Brain microvascular endothelial cell (primary cell): ENCODE measurements around the gene PDGFD.

ENCODE experiments used
- DNase-seq: peaks from one replicate; pipeline ENCODE4 v3.0.0-alpha.2; 2020
- H3K27ac ChIP-seq: fragments of 250-450 bp; sonication (Bioruptor Pico); 2 replicates; pipeline ENCODE4 v1.5.1; 2020; ENCODE audit warnings: mild to moderate bottlenecking, moderate library complexity
- H3K27me3 ChIP-seq: fragments of 250-450 bp; sonication (Bioruptor Pico); replicated peaks from 2 replicates; pipeline ENCODE4 v1.5.1; 2020; ENCODE audit warnings: mild to moderate bottlenecking
- H3K36me3 ChIP-seq: fragments of 250-450 bp; sonication (Bioruptor Pico); replicated peaks from 2 replicates; pipeline ENCODE4 v1.5.1; 2020; ENCODE audit warnings: mild to moderate bottlenecking
- H3K4me3 ChIP-seq: 2 replicates; pipeline ENCODE4 v1.5.1; 2011; ENCODE audit warnings: low read depth, mild to moderate bottlenecking, control low read depth, low read length, moderate library complexity
- in situ Hi-C: cut with HindIII; loops from 2 replicates; pipeline ENCODE4 v1.10.0; 2017; ENCODE audit warnings: low sequenced_read_pairs, low pct_ligation_motif_present
- TF ChIP-seq, protein P1 (sequence below): IDR thresholded peaks from 2 replicates; pipeline ENCODE4 v1.5.1; 2011; ENCODE audit warnings: low read depth, mild to moderate bottlenecking, moderate library complexity, low read length, control low read depth, inconsistent platforms; ENCODE audit errors: missing control alignments

Gene PDGFD

DNA sequence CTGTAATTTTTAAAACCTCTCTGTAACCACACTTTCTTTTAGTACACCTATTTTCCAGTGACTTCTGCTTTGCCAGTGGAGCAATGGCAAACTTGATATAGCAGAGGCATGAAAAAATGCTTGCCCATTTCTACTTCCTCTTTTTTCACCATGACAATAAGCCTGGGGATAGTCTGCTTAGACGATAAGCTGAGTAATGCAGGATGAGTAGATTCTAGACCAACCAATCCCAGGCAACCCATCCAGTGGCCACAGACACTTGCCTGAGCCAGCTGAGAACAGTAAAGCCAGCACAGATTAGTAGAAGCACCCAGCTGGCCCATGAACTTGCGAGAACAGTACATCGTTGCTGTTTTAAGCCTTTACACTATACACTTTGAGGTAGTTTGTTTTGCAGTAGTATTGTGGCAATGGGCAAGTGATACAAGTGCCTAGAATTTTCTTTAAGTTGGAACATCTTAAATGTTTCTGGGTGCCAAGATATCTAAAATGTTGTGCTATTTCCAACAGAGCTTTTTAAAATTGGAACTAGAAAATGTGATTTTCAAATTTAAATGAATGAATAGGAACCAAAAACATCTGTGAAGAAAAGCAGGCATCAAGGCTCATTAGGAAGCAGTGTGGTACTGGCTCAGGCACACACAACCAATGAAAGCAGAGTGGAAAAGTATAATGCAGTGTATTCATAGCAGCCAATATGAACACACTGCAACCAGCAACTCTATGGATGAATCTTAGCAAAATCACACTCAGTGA, 89.8 kb downstream of the PDGFD start:
- Histone ChIP-seq H3K36me3 (no peaks in the 10 kb centered on the region), H3K4me3 (no peak overlapping the region), H3K27me3 (no peaks in the 10 kb centered on the region), H3K27ac (no peak overlapping the region)
- DNase-seq: peak; percentile 29
- in situ Hi-C loops: no loop called here
- TF ChIP-seq, protein P1, sequence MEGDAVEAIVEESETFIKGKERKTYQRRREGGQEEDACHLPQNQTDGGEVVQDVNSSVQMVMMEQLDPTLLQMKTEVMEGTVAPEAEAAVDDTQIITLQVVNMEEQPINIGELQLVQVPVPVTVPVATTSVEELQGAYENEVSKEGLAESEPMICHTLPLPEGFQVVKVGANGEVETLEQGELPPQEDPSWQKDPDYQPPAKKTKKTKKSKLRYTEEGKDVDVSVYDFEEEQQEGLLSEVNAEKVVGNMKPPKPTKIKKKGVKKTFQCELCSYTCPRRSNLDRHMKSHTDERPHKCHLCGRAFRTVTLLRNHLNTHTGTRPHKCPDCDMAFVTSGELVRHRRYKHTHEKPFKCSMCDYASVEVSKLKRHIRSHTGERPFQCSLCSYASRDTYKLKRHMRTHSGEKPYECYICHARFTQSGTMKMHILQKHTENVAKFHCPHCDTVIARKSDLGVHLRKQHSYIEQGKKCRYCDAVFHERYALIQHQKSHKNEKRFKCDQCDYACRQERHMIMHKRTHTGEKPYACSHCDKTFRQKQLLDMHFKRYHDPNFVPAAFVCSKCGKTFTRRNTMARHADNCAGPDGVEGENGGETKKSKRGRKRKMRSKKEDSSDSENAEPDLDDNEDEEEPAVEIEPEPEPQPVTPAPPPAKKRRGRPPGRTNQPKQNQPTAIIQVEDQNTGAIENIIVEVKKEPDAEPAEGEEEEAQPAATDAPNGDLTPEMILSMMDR: no peak

DNA sequence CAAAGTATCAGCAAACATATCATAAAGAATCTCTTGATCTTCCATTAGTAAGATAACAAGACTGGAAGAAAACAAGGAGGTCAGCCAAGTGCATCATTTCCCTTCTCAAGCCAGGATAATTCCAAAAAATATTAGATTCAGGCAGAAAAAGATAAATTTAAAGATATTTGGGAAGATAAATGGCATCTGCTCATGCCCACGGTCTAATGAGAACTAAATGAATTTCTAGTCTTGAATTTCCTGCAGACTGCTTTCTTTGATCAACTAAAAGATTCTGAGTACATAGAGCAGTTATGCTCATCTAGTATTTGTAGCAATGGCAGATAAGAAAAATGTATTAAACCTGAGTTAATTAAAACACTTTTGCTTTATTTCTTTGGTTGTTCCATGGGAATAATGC, 96.4 kb downstream of the PDGFD start:
- no peak overlapping the region for H3K4me3 ChIP-seq
- H3K27me3 ChIP-seq: no peaks in the 10 kb centered on the region
- H3K36me3 ChIP-seq: no peaks in the 10 kb centered on the region
- H3K27ac ChIP-seq: no peak overlapping the region
- TF ChIP-seq, protein P1: no peak
- in situ Hi-C loops: no loop called here
- DNase-seq: no peak

DNA sequence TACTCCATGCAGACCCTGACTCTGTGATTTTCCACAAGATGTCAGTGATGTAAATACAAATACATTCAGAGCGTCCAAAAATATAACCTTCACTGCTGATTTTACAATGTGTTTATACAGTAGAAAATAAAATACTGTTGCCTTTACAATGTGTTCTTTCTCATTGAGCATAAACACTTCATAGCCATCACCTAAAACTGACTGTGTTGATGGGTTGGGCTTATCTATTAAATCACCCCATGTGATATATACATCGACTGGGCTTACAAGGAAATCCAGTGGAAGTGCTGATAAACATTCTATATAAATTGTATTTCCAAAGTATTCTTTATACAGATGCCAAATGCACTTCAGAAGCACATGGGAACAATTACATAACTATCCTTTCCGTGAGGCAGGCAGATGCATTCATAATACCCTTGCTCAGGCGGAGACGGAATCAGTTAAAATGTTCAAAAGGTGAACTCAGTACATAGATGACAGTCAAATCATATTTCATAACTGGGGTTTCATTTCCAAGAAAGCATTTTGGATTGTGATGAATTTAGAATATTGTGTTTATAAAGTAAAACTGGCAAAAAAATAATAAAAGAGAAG, 99.8 kb downstream of the PDGFD start:
- in situ Hi-C loops: no loop called here
- TF ChIP-seq, protein P1: no peak
- Histone ChIP-seq H3K36me3 (no peaks in the 10 kb centered on the region), H3K27ac (no peak overlapping the region), H3K27me3 (no peaks in the 10 kb centered on the region), H3K4me3 (no peak overlapping the region)
- DNase-seq: no peak

DNA sequence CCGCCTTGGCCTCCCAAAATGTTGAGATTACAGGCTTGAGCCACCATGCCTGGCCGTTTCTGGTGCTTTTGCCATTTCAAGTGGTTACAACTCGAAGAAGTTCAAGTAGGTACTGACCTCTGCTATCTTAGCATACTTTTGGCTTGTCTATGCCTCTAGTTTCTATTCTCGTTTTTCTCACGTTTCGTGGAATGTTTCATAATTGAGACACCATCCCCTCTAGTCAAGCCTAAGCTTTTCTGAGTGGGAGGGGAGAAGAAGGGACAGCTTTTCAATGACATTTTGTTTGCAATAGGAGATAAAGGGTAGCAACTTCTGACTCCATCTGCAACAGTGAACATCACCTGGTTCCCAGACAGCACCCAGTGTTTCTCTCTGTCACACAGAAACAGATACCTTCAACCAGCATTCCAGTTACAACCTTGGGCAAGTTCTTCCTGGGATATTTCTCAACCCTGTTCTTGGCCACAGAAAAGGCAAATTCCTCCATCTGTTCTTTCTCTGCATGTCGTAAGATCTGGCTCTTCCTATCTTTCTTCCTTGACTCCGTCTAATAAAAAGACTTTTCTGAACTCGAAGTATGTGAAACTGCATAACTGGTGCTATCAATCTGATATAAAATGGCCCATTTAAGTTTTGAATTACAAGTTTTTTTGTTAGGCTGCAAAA, 102.0 kb downstream of the PDGFD start:
- Histone ChIP-seq H3K27me3 (no peaks in the 10 kb centered on the region), H3K27ac (no peak overlapping the region), H3K36me3 (no peaks in the 10 kb centered on the region), H3K4me3 (no peak overlapping the region)
- TF ChIP-seq, protein P1: no peak
- in situ Hi-C loops: no loop called here
- no peak for DNase-seq

DNA sequence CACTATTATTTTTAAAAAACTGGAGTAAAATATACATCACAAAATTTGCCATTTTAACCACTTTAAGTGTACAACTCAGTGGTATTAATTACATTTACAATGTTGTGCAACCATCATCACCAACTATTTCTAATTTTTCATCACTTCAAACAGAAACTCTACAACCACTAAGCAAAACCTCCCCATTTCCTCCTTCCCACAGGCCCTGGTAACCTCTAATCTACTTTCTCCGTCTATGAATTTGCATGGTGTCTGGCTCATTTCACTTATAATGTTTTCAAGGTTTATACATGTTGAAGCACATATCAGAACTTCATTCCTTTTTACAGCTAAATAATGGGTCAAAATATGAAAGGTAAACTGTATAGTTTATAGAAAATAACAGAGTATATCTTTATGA, 103.1 kb downstream of the PDGFD start:
- Histone ChIP-seq H3K36me3 (no peaks in the 10 kb centered on the region), H3K27me3 (no peaks in the 10 kb centered on the region), H3K27ac (no peak overlapping the region), H3K4me3 (no peak overlapping the region)
- in situ Hi-C loops: no loop called here
- TF ChIP-seq, protein P1: no peak
- no peak for DNase-seq
